Measurements from ENCODE around the gene FOSL2.

Gene FOSL2

GRCh38 chr2:28397043-28397381 is 4.4 kb downstream of the FOSL2 start:
- DNase-seq: no peak

- no peak for DNase-seq
Observed at GRCh38 chr2:28398101-28398834, 5.6 kb downstream of the FOSL2 start.

GRCh38 chr2:28399289-28399688 is 6.6 kb downstream of the FOSL2 start:
- no peak for DNase-seq

- no peak for DNase-seq
Observed at GRCh38 chr2:28399956-28400355, 7.3 kb downstream of the FOSL2 start.

- no peak for DNase-seq
Observed at GRCh38 chr2:28400419-28400818, 7.8 kb downstream of the FOSL2 start.

- DNase-seq: no peak
Observed at GRCh38 chr2:28400921-28401320, 8.3 kb downstream of the FOSL2 start.

GRCh38 chr2:28401411-28401810 is 8.8 kb downstream of the FOSL2 start:
- no peak for DNase-seq

GRCh38 chr2:28401948-28402550 is 9.4 kb downstream of the FOSL2 start:
- DNase-seq: no peak

- DNase-seq: no peak
Observed at GRCh38 chr2:28403370-28403956, 10.8 kb downstream of the FOSL2 start.

- DNase-seq: no peak
Observed at GRCh38 chr2:28404086-28404485, 11.4 kb downstream of the FOSL2 start.

- DNase-seq: no peak
Observed at GRCh38 chr2:28405537-28405936, 12.9 kb downstream of the FOSL2 start.

- DNase-seq: peak; percentile 76
Observed at GRCh38 chr2:28406276-28407096, 13.8 kb downstream of the FOSL2 start.

- DNase-seq: no peak
Observed at GRCh38 chr2:28407131-28407975, 14.7 kb downstream of the FOSL2 start.

GRCh38 chr2:28407976-28408690 is 15.5 kb downstream of the FOSL2 start:
- no peak for DNase-seq

- DNase-seq: peak; percentile 72
Observed at GRCh38 chr2:28408764-28409599, 16.3 kb downstream of the FOSL2 start.

GRCh38 chr2:28411166-28411755 is 18.6 kb downstream of the FOSL2 start:
- DNase-seq: no peak

GRCh38 chr2:28411956-28412609 is 19.4 kb downstream of the FOSL2 start:
- no peak for DNase-seq

- no peak for DNase-seq
Observed at GRCh38 chr2:28412625-28413151, 20.0 kb downstream of the FOSL2 start.

- no peak for DNase-seq
Observed at GRCh38 chr2:28413152-28413898, 20.7 kb downstream of the FOSL2 start.
